Mesendoderm (in vitro differentiated cells): ENCODE measurements around the gene SSC4D.

Experiments used
- DNase-seq: peaks from one replicate; pipeline ENCODE4 v3.0.0; 2013
- H2AK5ac ChIP-seq: 2 replicates; pipeline ENCODE4 v1.6.1; 2013; ENCODE audit warnings: low read length, inconsistent platforms
- H2BK120ac ChIP-seq: 2 replicates; pipeline ENCODE4 v1.6.1; 2013; ENCODE audit warnings: low read depth, mild to moderate bottlenecking, low read length, moderate library complexity, mixed read lengths
- H2BK15ac ChIP-seq: replicated peaks from 2 replicates; pipeline ENCODE4 v1.6.1; 2013; ENCODE audit warnings: low read depth, mild to moderate bottlenecking, moderate library complexity
- H2BK5ac ChIP-seq: 2 replicates; pipeline ENCODE4 v1.6.1; 2013; ENCODE audit warnings: low read length, inconsistent platforms
- H3K18ac ChIP-seq: 2 replicates; pipeline ENCODE4 v1.6.1; 2013; ENCODE audit warnings: mild to moderate bottlenecking, low read length, mixed read lengths
- H3K23ac ChIP-seq: one replicate; pipeline ENCODE4 v1.6.1; 2013; ENCODE audit warnings: low read length
- H3K27ac ChIP-seq: 2 replicates; pipeline ENCODE4 v1.5.1; 2013; ENCODE audit warnings: low read depth, mild to moderate bottlenecking, inconsistent platforms, low read length, moderate library complexity
- H3K27me3 ChIP-seq: 2 replicates; pipeline ENCODE4 v1.6.1; 2013; ENCODE audit warnings: low read length, control low read depth, mild to moderate bottlenecking, inconsistent platforms; ENCODE audit not compliant: insufficient read depth, poor library complexity
- H3K36me3 ChIP-seq: 2 replicates; pipeline ENCODE4 v1.6.1; 2013; ENCODE audit warnings: low read length, inconsistent platforms; ENCODE audit not compliant: control insufficient read depth, insufficient read depth
- H3K4ac ChIP-seq: one replicate; pipeline ENCODE4 v1.6.1; 2013; ENCODE audit warnings: low read depth, mild to moderate bottlenecking, low read length, moderate library complexity
- H3K4me1 ChIP-seq: 2 replicates; pipeline ENCODE4 v1.6.1; 2013; ENCODE audit warnings: low read depth, low read length, inconsistent platforms; ENCODE audit not compliant: control insufficient read depth
- H3K4me2 ChIP-seq: 2 replicates; pipeline ENCODE4 v1.6.1; 2013; ENCODE audit warnings: low read length
- H3K4me3 ChIP-seq: 2 replicates; pipeline ENCODE4 v1.5.1; 2013; ENCODE audit warnings: mild to moderate bottlenecking, low read length
- H3K56ac ChIP-seq: one replicate; pipeline ENCODE4 v1.6.1; 2013; ENCODE audit warnings: low read length
- H3K79me1 ChIP-seq: 2 replicates; pipeline ENCODE4 v1.6.1; 2013; ENCODE audit warnings: low read length, inconsistent platforms
- H3K79me2 ChIP-seq: 2 replicates; pipeline ENCODE4 v1.6.1; 2013; ENCODE audit warnings: mild to moderate bottlenecking, low read length; ENCODE audit not compliant: control insufficient read depth, insufficient read depth
- H3K9ac ChIP-seq: 2 replicates; pipeline ENCODE4 v1.6.1; 2013; ENCODE audit warnings: low read length, inconsistent platforms
- H4K5ac ChIP-seq: one replicate; pipeline ENCODE4 v1.6.1; 2013; ENCODE audit warnings: low read length
- H4K8ac ChIP-seq: one replicate; pipeline ENCODE4 v1.6.1; 2013; ENCODE audit warnings: low read depth, mild to moderate bottlenecking, control low read depth, low read length, moderate library complexity
- WGBS: extraction: QIAGEN DNeasy Blood & Tissue Kit; methylation state at CpG from one replicate; pipeline ENCODE4 v1.1.7; 2013; ENCODE audit warnings: low lambda C conversion rate, missing lambda C conversion rate; ENCODE audit not compliant: insufficient coverage; ENCODE audit errors: extremely low coverage; 5-methylcytosine and 5-hydroxymethylcytosine counted together

SSC4D gene

DNA sequence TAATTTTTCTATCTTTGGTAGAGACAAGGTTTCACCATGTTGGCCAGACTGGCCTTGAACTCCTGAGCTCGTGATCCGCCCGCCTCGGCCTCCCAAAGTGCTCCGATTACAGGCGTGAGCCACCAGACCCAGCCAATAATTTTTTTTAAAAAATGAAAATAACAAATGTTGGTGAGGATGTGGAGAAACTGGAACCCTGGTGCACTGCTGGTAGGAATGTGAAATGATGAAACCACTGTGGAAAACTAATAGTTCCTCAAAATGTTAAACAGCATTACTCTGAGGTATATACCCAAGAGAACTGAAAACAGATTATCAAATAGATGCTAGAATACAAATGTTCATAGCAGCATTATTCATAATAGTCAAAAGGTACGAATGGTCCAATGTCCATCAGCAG is 27.7 kb downstream of the SSC4D start:
- Histone ChIP-seq H3K79me2 (no peaks in the 10 kb centered on the region), H3K9ac (no peak overlapping the region), H3K23ac (no peak overlapping the region), H3K27me3 (no peaks in the 10 kb centered on the region), H4K5ac (no peak overlapping the region), H2BK15ac (no peak overlapping the region), H2BK5ac (no peak overlapping the region), H3K79me1 (no peaks in the 10 kb centered on the region), H3K36me3 (no peaks in the 10 kb centered on the region), H3K4ac (no peak overlapping the region), H3K18ac (no peak overlapping the region), H3K4me1 (no peaks in the 10 kb centered on the region), H2AK5ac (no peak overlapping the region), H4K8ac (no peak overlapping the region), H2BK120ac (no peak overlapping the region), H3K56ac (no peak overlapping the region), H3K27ac (no peak overlapping the region), H3K4me2 (no peak overlapping the region), H3K4me3 (no peak overlapping the region)
- no CpG with 5 or more reads among the region's 7 CpGs for WGBS
- DNase-seq: no peak

DNA sequence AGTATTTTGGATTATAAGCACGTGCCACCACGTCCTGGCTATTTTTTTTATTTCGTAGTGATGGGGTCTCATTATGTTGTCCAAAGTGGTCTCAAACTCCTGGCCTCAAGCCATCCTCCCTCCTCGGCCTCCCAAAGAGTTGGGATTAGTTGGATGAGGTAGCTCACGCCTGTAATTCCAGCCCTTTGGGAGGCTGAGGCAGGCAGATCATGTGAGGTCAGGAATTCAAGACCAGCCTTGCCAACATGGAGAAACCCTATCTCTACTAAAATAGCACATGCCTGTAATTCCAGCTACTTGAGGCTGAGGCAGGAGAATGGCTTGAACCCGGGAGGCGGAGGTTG is 28.9 kb downstream of the SSC4D start:
- Histone ChIP-seq H3K4me3 (no peak overlapping the region), H3K79me2 (no peaks in the 10 kb centered on the region), H3K4ac (peak overlapping the region; percentile 57), H3K56ac (peak overlapping the region; percentile 2), H4K8ac (peak overlapping the region; percentile 1), H3K18ac (peak overlapping the region; percentile 68), H3K4me1 (no peaks in the 10 kb centered on the region), H2BK15ac (no peak overlapping the region), H3K27me3 (no peaks in the 10 kb centered on the region), H3K27ac (peak overlapping the region; percentile 41), H3K23ac (no peak overlapping the region), H3K36me3 (no peaks in the 10 kb centered on the region), H2AK5ac (peak overlapping the region; percentile 7), H3K4me2 (no peak overlapping the region), H4K5ac (no peak overlapping the region), H3K79me1 (no peaks in the 10 kb centered on the region), H2BK5ac (no peak overlapping the region), H3K9ac (peak overlapping the region; percentile 11), H2BK120ac (peak overlapping the region; percentile 8)
- peak; percentile 48 for DNase-seq
- no CpG with 5 or more reads among the region's 7 CpGs for WGBS

DNA sequence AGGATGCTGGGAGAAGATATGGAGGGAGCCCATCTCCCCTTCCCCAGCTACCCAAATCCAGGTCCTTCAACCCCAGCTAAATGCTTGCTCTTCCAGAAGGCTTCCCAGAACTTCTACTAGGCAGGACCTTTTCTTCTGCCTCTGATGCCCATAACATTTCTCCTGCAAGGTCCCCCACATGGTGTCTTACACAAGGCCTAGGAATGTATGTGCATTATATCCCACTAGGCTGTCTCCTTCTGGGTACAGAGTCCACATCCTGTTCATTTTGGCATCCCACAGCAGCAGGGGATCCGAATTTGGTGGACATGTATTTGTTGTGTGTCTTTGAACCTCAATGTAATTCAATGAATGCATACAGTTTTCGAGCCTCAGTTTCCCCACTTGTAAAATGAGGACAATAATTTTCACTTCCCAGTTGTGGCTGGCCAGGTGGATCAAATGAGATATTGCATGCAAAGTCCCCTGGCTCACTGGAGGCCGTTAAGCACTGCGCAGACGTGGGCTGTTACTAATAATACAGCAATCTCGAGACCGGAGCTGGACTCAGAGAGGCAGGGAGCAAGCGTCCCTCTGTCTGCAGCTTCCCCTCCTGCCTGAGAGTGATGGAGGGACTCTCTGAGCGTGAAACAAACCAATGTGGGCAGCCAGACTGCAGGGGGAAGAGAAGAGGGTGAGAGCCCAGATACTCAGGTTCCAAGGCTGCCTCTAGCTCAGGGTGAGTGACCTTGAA is 32.1 kb downstream of the SSC4D start:
- H3K27me3 ChIP-seq: no peaks in the 10 kb centered on the region
- H3K79me1 ChIP-seq: no peaks in the 10 kb centered on the region
- no peak overlapping the region for H2BK5ac ChIP-seq
- no peak overlapping the region for H3K18ac ChIP-seq
- no peak overlapping the region for H3K4me3 ChIP-seq
- H3K4me2 ChIP-seq: no peak overlapping the region
- WGBS: no CpG with 5 or more reads among the region's 9 CpGs
- no peak overlapping the region for H2BK15ac ChIP-seq
- no peaks in the 10 kb centered on the region for H3K79me2 ChIP-seq
- H3K9ac ChIP-seq: no peak overlapping the region
- no peak overlapping the region for H4K8ac ChIP-seq
- H3K56ac ChIP-seq: no peak overlapping the region
- no peak overlapping the region for H2AK5ac ChIP-seq
- H3K4me1 ChIP-seq: no peaks in the 10 kb centered on the region
- H3K36me3 ChIP-seq: no peaks in the 10 kb centered on the region
- H3K4ac ChIP-seq: no peak overlapping the region
- H3K27ac ChIP-seq: no peak overlapping the region
- DNase-seq: no peak
- H2BK120ac ChIP-seq: no peak overlapping the region
- no peak overlapping the region for H3K23ac ChIP-seq
- no peak overlapping the region for H4K5ac ChIP-seq

DNA sequence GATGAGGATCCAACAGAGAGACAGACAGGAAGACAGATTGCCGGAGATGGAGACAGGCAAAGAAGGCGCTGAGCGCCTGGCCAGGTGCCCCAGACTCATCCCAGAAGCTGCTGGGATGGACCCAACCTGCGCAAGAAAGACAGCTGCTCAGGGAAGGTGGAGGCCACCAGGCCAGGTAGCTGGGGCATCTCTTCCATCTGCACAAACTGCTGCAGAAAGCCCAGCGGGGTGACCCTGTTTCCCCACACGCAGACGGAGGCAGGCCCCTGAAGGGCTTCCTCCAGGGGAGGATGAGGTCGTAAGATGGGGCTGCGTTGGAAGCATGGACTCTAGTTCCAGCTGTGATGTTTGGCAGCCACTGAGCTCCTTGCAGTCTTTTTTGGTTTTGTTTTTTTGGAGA is 34.2 kb downstream of the SSC4D start:
- H3K79me1 ChIP-seq: no peaks in the 10 kb centered on the region
- no peaks in the 10 kb centered on the region for H3K36me3 ChIP-seq
- H4K5ac ChIP-seq: no peak overlapping the region
- no peak overlapping the region for H3K9ac ChIP-seq
- no CpG with 5 or more reads among the region's 9 CpGs for WGBS
- H3K4me3 ChIP-seq: no peak overlapping the region
- no peak overlapping the region for H3K4ac ChIP-seq
- no peak overlapping the region for H3K18ac ChIP-seq
- H2BK15ac ChIP-seq: no peak overlapping the region
- H2AK5ac ChIP-seq: no peak overlapping the region
- no peak overlapping the region for H4K8ac ChIP-seq
- H3K23ac ChIP-seq: no peak overlapping the region
- no peak overlapping the region for H2BK5ac ChIP-seq
- no peaks in the 10 kb centered on the region for H3K79me2 ChIP-seq
- no peaks in the 10 kb centered on the region for H3K4me1 ChIP-seq
- H2BK120ac ChIP-seq: no peak overlapping the region
- H3K27ac ChIP-seq: peak overlapping the region; percentile 47
- H3K56ac ChIP-seq: no peak overlapping the region
- H3K4me2 ChIP-seq: no peak overlapping the region
- DNase-seq: no peak
- H3K27me3 ChIP-seq: no peaks in the 10 kb centered on the region

DNA sequence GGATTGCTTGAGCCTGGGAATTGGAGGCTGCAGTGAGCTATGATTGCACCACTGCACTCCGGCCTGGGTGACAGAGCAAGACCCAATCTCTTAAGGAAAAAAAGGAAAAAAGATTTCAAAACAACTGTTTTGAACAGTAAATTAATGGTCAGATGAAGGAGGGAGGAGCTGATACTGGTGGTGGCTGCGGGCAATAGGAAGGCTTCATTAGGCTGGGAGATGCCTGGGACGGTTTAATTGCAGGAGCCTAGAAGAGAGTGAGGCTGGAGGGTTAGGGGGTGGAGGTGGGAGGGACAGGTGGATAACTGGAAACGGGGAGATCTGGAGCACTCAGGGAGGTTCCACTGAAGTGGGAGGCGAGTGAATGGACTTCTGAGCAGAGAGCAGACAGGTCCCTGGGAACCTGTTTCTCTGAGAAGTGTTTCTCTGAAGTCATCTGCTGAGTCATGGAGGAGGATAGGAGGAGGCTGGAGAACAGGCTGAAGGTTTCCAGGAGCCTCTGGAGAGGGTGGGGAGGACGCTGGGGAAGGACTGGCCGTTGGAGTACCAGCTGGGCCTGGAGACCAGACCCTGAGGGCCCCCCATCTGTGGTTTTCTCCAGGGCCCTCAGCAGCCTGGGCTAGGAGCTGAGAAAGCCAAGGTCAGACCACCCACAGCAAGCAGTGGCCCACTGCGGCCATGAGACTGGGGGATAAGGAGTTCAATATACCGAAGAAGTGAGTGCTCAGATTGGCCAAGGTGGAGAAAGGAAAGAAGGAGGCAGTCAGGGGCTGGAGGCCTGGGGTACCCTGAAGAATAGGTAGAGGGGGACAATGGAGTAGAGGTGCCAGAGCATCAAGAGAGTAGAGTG is 36.3 kb downstream of the SSC4D start:
- H3K56ac ChIP-seq: peak overlapping the region; percentile 56
- H3K36me3 ChIP-seq: no peaks in the 10 kb centered on the region
- no peak overlapping the region for H3K23ac ChIP-seq
- H3K27me3 ChIP-seq: no peaks in the 10 kb centered on the region
- no peak overlapping the region for H2AK5ac ChIP-seq
- H4K5ac ChIP-seq: no peak overlapping the region
- H4K8ac ChIP-seq: no peak overlapping the region
- H2BK120ac ChIP-seq: peak overlapping the region; percentile 11
- no peak overlapping the region for H3K4me2 ChIP-seq
- H3K27ac ChIP-seq: no peak overlapping the region
- peak overlapping the region; percentile 25 for H3K18ac ChIP-seq
- H3K79me1 ChIP-seq: no peaks in the 10 kb centered on the region
- no peak overlapping the region for H2BK5ac ChIP-seq
- DNase-seq: peak; percentile 81
- no peaks in the 10 kb centered on the region for H3K79me2 ChIP-seq
- no peak overlapping the region for H3K4me3 ChIP-seq
- no peaks in the 10 kb centered on the region for H3K4me1 ChIP-seq
- peak overlapping the region; percentile 17 for H3K4ac ChIP-seq
- WGBS: no CpG with 5 or more reads among the region's 9 CpGs
- H3K9ac ChIP-seq: no peak overlapping the region
- H2BK15ac ChIP-seq: no peak overlapping the region
